MG63 (cell line): ENCODE results near the gene TM7SF3. TPM values are rescaled to one million over a fixed set of nuclear protein-coding genes. Genes with fewer than 3 reads are reported as not detected.

Experiments used
- DNase-seq: peaks from one replicate; pipeline ENCODE4 v3.0.0-alpha.2; 2020
- H3K27me3 ChIP-seq: fragments of 250-450 bp; sonication (Bioruptor Pico); 2 replicates; pipeline ENCODE4 v1.5.1; 2020; ENCODE audit warnings: mild to moderate bottlenecking, moderate library complexity
- H3K36me3 ChIP-seq: fragments of 250-450 bp; sonication (Bioruptor Pico); 2 replicates; pipeline ENCODE4 v1.5.1; 2020; ENCODE audit warnings: mild to moderate bottlenecking, moderate library complexity
- H3K4me3 ChIP-seq: fragments of 250-450 bp; sonication (Bioruptor Pico); 2 replicates; pipeline ENCODE4 v1.5.1; 2020; ENCODE audit warnings: mild to moderate bottlenecking, moderate library complexity
- H3K9me3 ChIP-seq: fragments of 250-450 bp; sonication (Bioruptor Pico); 2 replicates; pipeline ENCODE4 v1.5.1; 2020; ENCODE audit warnings: mild to moderate bottlenecking, moderate library complexity
- total RNA-seq: library from RNA; depleted of rRNA; stranded (reverse); fragments of >200 nt; shearing (Covaris generic); gene quantifications from 2 replicates; pipeline ENCODE4 v1.2.3, GENCODE V29; 2014; ENCODE audit warnings: low replicate concordance

TM7SF3 gene
- total RNA-seq, 1 experiment from 2014 or later, result 89.3 TPM

DNA sequence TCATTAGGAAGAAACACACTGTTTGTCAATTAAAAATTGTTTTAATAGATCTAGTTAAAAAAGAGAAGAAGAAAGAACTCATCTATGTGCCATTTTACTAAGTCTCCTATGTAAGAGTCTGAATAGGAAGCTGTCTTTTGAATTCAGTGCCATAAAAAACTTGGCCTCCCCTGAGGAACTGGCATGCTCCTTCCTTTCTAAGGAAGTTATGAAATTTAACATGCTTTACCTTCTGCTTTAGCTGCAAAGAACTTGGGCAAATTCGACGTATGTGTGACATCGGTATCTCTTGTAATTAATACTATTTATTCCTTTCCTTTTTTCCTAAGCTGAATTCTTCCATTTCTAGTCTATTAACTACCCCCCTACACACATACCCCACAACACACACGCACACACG lies 12.5 kb downstream of the TM7SF3 start:
- Histone ChIP-seq H3K27me3 (no peaks in the 10 kb centered on the region), H3K4me3 (no peak overlapping the region), H3K36me3 (no peaks in the 10 kb centered on the region), H3K9me3 (no peaks in the 10 kb centered on the region)
- DNase-seq, result no peak

- Histone ChIP-seq H3K27me3 (no peaks in the 10 kb centered on the region), H3K9me3 (no peaks in the 10 kb centered on the region), H3K4me3 (no peak overlapping the region), H3K36me3 (no peaks in the 10 kb centered on the region)
- DNase-seq, result no peak
Observed at GRCh38 chr12:27000961-27001360, 13.2 kb downstream of the TM7SF3 start.

DNA sequence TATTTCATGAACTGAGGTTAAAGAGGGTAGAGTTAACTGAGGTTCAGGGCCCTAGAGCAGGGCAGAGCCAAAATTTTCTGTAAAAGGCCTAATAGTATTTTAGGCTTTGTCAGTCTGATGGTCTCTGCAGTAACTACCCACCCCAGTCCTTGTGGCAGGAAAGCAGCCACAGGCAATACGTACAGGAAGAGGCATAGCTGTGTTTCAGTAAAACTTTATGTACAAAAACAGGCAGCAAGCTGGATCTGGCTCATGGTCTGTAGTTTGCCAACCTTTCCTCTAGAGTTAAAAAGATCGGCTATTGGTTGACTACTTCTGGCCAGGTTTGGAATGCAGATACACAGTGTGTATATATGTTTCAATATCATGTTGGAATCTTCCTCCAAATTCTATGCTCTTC lies 17.2 kb downstream of the TM7SF3 start:
- H3K36me3 ChIP-seq, result no peaks in the 10 kb centered on the region; the same call in 1 of the 2 replicates

DNA sequence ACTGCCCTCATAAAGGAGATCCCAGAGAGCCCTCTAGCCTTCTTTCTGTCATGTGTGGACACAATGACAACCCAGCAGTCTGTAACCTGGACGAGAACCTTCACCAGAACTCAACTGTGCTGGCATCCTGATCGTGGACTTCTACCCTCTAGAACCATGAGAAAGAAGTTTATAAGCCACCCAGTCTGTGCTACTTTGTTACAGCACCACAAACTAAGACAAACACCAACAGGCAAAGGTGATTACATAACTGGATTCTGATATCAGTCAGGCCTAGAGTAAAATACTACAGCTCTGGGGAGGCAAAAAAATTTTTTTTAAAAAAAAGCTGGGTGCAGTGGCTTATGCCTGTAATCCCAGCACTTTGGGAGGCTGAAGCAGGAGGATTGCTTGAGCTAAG lies 18.5 kb downstream of the TM7SF3 start:
- H3K9me3 ChIP-seq, result no peaks in the 10 kb centered on the region
- no peak for DNase-seq
- no peaks in the 10 kb centered on the region for H3K27me3 ChIP-seq
- H3K36me3 ChIP-seq, result no peaks in the 10 kb centered on the region; the same call in 1 of the 2 replicates
- H3K4me3 ChIP-seq, result no peak overlapping the region

More for the DNA sequence above, 17.2 kb downstream of the TM7SF3 start:
- DNase-seq, result no peak
- Histone ChIP-seq H3K9me3 (no peaks in the 10 kb centered on the region), H3K27me3 (no peaks in the 10 kb centered on the region), H3K4me3 (no peak overlapping the region)

- Histone ChIP-seq H3K4me3 (no peak overlapping the region), H3K27me3 (no peaks in the 10 kb centered on the region), H3K36me3 (no peaks in the 10 kb centered on the region; the same call in 1 of the 2 replicates), H3K9me3 (no peaks in the 10 kb centered on the region)
- no peak for DNase-seq
Observed at GRCh38 chr12:26994109-26994508, 20.1 kb downstream of the TM7SF3 start.

DNA sequence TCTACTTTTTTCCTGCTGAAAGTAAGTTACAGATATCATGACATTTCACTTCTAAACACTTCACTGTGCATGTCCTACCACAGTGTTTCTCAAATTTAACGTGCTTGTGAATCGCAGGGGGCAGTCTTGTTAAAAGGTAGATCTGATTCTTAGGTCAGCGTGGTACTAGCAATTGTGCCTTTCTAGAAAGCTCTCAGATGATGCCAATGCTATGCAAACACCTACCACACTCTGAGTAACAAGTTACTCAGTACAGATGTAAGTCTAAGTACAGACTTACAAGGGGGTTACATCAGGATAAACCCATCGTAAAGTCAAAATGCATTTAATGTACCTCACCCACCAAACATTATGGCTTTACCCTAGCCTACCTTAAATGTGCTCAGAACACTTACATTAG lies 22.4 kb downstream of the TM7SF3 start:
- Histone ChIP-seq H3K9me3 (no peaks in the 10 kb centered on the region), H3K36me3 (no peaks in the 10 kb centered on the region; the same call in 1 of the 2 replicates), H3K27me3 (no peaks in the 10 kb centered on the region), H3K4me3 (no peak overlapping the region)
- no peak for DNase-seq

- no peaks in the 10 kb centered on the region; the same call in 1 of the 2 replicates for H3K36me3 ChIP-seq
- H3K9me3 ChIP-seq, result no peaks in the 10 kb centered on the region
- no peak for DNase-seq
- H3K4me3 ChIP-seq, result no peak overlapping the region
- H3K27me3 ChIP-seq, result no peaks in the 10 kb centered on the region
Observed at GRCh38 chr12:26989873-26990272, 24.3 kb downstream of the TM7SF3 start.

- no peak for DNase-seq
- H3K4me3 ChIP-seq, result no peak overlapping the region
- no peaks in the 10 kb centered on the region; the same call in 1 of the 2 replicates for H3K36me3 ChIP-seq
- no peaks in the 10 kb centered on the region for H3K9me3 ChIP-seq
- no peaks in the 10 kb centered on the region for H3K27me3 ChIP-seq
Observed at GRCh38 chr12:26988703-26989102, 25.5 kb downstream of the TM7SF3 start.

DNA sequence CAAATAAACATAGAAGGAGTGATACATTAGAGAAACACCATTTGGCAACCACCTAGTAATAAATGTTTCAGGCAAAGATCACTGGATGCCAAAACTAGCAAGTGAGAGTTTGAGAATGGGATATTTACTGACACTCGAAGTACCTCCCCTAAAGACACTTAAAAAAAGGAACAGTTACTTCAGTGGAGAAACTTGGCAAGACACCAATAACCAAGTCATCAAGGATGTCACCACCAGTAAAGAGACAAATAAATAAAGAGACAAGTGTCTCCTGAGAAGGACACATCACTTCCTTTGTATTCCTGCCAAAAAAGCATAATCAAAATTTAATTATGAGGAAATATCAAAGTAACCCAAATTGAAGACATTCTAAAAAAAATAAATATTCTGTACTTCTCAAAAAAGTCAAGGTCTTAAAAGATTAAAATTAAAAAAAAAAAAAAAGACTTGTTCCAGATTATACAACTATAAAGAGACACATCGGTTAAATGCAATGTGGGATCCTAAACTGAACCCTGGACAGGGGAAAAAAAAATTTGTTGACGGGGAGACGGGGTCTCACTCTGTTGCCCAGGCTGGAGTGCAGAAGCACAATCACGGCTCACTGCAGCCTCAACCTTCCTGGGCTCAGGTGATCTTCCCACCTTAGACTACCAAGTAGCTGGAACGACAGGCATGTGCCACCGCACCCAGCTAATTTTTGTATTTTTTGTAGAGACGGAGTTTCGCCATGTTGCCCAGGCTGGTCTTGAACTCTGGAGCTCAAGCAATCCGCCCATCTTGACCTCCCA lies 26.4 kb downstream of the TM7SF3 start:
- no peaks in the 10 kb centered on the region; the same call in 1 of the 2 replicates for H3K36me3 ChIP-seq
- H3K9me3 ChIP-seq, result no peaks in the 10 kb centered on the region
- DNase-seq, result no peak
- H3K27me3 ChIP-seq, result no peaks in the 10 kb centered on the region
- no peak overlapping the region for H3K4me3 ChIP-seq

- H3K9me3 ChIP-seq, result no peaks in the 10 kb centered on the region
- no peak for DNase-seq
- H3K4me3 ChIP-seq, result no peak overlapping the region
- H3K36me3 ChIP-seq, result no peaks in the 10 kb centered on the region; the same call in 1 of the 2 replicates
- H3K27me3 ChIP-seq, result no peaks in the 10 kb centered on the region
Observed at GRCh38 chr12:26982866-26983265, 31.3 kb downstream of the TM7SF3 start.

DNA sequence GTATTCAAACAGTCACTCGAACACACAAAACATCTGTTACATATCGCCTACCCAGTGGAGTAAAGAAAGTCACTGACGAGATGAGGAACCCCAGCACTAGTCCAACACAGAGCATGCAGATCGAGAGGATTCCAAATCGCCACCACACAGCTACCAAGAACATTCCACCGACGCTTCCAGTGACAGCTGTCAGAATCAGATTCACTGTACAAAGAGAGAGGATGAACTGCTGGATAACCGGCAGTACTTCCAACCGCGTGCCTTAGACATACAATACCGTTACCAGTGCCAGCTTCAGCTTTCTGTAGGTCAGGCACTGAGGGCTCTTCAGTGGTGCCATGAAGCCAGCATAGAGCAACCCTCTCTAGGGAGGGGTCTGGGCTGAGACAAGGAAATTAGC lies 34.5 kb downstream of the TM7SF3 start:
- no peak overlapping the region for H3K4me3 ChIP-seq
- H3K9me3 ChIP-seq, result no peaks in the 10 kb centered on the region
- H3K27me3 ChIP-seq, result no peaks in the 10 kb centered on the region
- no peak for DNase-seq
- H3K36me3 ChIP-seq, result peaks cover 5% of the 10 kb centered on the region; the same call in 1 of the 2 replicates

GRCh38 chr12:26978801-26979200 lies 35.4 kb downstream of the TM7SF3 start:
- no peak for DNase-seq
- Histone ChIP-seq H3K9me3 (no peaks in the 10 kb centered on the region), H3K4me3 (no peak overlapping the region), H3K36me3 (peaks cover 5% of the 10 kb centered on the region; the same call in 1 of the 2 replicates), H3K27me3 (no peaks in the 10 kb centered on the region)

DNA sequence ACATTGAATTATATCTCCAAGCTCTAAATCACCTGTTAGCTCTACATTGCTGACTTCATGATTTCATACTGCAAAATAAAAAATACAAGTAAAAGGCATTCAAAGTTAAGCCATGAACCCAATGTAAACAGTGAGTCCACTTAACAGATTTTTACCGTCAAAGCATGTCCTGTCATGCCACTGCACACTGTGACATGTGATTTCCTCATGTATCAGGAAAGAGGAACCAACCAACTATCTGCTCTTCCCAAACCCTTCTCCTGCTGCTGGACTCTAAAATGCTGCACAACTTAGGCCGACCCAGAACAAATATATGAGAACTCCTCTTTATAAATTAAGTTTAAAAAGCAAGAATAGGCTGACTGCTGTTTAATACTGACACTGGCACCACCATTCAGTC lies 37.5 kb downstream of the TM7SF3 start:
- DNase-seq, result no peak
- no peak overlapping the region for H3K4me3 ChIP-seq
- H3K9me3 ChIP-seq, result no peaks in the 10 kb centered on the region
- peaks cover 6% of the 10 kb centered on the region; the same call in 1 of the 2 replicates for H3K36me3 ChIP-seq
- H3K27me3 ChIP-seq, result no peaks in the 10 kb centered on the region

- Histone ChIP-seq H3K36me3 (peaks cover 14% of the 10 kb centered on the region), H3K27me3 (no peaks in the 10 kb centered on the region), H3K9me3 (no peaks in the 10 kb centered on the region), H3K4me3 (no peak overlapping the region)
- no peak for DNase-seq
Observed at GRCh38 chr12:26971963-26972362, 42.2 kb downstream of the TM7SF3 start.

- Histone ChIP-seq H3K9me3 (no peaks in the 10 kb centered on the region), H3K4me3 (no peak overlapping the region), H3K36me3 (peaks cover 19% of the 10 kb centered on the region), H3K27me3 (no peaks in the 10 kb centered on the region)
- no peak for DNase-seq
Observed at GRCh38 chr12:26970136-26970535, 44.0 kb downstream of the TM7SF3 start.

- H3K4me3 ChIP-seq, result no peak overlapping the region
- no peaks in the 10 kb centered on the region for H3K27me3 ChIP-seq
Observed at GRCh38 chr12:26966842-26967241, 47.3 kb downstream of the TM7SF3 start.

DNA sequence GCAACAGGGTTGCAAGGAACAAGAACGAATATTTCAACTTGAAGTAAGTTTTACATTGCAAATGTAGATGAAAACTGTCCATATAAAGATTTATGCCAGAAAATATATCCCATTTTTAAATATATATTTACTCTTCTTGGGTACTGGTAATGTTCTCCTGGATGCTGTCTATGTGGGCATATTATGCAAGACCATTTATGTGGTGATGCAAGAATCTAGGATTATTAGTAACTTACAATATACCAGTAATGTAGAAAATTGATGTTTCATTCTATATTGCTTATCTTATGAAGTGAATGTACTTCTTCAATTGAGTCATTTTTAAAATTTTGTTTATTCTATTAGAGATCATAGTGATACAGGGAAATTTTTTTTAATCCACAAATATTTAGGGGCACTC lies 50.8 kb downstream of the TM7SF3 start:
- Histone ChIP-seq H3K27me3 (no peaks in the 10 kb centered on the region), H3K9me3 (no peaks in the 10 kb centered on the region), H3K36me3 (peaks cover 10% of the 10 kb centered on the region), H3K4me3 (no peak overlapping the region)
- DNase-seq, result no peak

More at GRCh38 chr12:26966842-26967241, 47.3 kb downstream of the TM7SF3 start:
- DNase-seq, result no peak
- Histone ChIP-seq H3K9me3 (no peaks in the 10 kb centered on the region), H3K36me3 (peaks cover 19% of the 10 kb centered on the region)

DNA sequence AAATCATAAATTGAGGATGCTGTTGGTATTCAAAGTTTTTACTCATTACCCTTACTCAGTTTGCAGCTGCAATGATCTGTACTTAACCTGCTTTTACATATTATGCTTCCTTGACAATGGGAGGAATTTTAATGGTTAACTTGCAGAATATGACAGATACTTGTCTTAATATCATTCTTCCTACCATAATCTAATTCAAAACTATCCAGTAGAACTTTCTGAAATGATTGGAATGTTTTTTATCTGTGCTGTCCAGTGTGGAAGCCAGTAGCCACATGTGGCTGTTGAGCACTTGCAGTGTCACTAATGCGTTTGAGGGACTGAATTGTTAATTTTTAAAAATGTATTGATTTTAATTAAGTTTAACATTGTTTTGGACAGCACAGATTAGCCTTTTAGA lies 52.4 kb downstream of the TM7SF3 start:
- no peaks in the 10 kb centered on the region for H3K27me3 ChIP-seq
- H3K9me3 ChIP-seq, result no peaks in the 10 kb centered on the region
- no peak overlapping the region for H3K4me3 ChIP-seq
- peaks cover 18% of the 10 kb centered on the region for H3K36me3 ChIP-seq
- no peak for DNase-seq
